Ecto neural progenitor cell (in vitro differentiated cells): ENCODE measurements around the gene MGMT.

Experiments
- DNase-seq: peaks from one replicate; pipeline ENCODE4 v3.0.0-alpha.2; 2018; ENCODE audit warnings: low spot score

MGMT gene

GRCh38 chr10:129761981-129762956, 295.2 kb downstream of the MGMT start:
- DNase-seq, result peak; percentile 36

- peak; percentile 24 for DNase-seq
Measured at GRCh38 chr10:129764011-129764900, 297.2 kb downstream of the MGMT start.

GRCh38 chr10:129764901-129765663, 298.0 kb downstream of the MGMT start:
- DNase-seq, result peak; percentile 32

GRCh38 chr10:129765664-129766550, 298.9 kb downstream of the MGMT start:
- DNase-seq, result peak; percentile 37

GRCh38 chr10:129766611-129767550, 299.8 kb downstream of the MGMT start:
- DNase-seq, result peak; percentile 42

- no peak for DNase-seq
Measured at GRCh38 chr10:129767751-129768150, 300.7 kb downstream of the MGMT start.

GRCh38 chr10:129768437-129769355, 301.7 kb downstream of the MGMT start:
- DNase-seq, result peak; percentile 67

- DNase-seq, result peak; percentile 30
Measured at GRCh38 chr10:129769381-129770116, 302.5 kb downstream of the MGMT start.

- peak; percentile 34 for DNase-seq
Measured at GRCh38 chr10:129770286-129770685, 303.2 kb downstream of the MGMT start.

- DNase-seq, result peak; percentile 30
Measured at GRCh38 chr10:129771024-129771423, 304.0 kb downstream of the MGMT start.

GRCh38 chr10:129771576-129771975, 304.5 kb downstream of the MGMT start:
- peak; percentile 27 for DNase-seq

- DNase-seq, result peak; percentile 30
Measured at GRCh38 chr10:129771991-129772431, 305.0 kb downstream of the MGMT start.

GRCh38 chr10:129772468-129773358, 305.7 kb downstream of the MGMT start:
- DNase-seq, result peak; percentile 32

GRCh38 chr10:129773359-129773990, 306.4 kb downstream of the MGMT start:
- DNase-seq, result peak; percentile 21

GRCh38 chr10:129774082-129774735, 307.2 kb downstream of the MGMT start:
- DNase-seq, result peak; percentile 23
